ENCODE results near the gene VPS37B.

Gene VPS37B

DNA sequence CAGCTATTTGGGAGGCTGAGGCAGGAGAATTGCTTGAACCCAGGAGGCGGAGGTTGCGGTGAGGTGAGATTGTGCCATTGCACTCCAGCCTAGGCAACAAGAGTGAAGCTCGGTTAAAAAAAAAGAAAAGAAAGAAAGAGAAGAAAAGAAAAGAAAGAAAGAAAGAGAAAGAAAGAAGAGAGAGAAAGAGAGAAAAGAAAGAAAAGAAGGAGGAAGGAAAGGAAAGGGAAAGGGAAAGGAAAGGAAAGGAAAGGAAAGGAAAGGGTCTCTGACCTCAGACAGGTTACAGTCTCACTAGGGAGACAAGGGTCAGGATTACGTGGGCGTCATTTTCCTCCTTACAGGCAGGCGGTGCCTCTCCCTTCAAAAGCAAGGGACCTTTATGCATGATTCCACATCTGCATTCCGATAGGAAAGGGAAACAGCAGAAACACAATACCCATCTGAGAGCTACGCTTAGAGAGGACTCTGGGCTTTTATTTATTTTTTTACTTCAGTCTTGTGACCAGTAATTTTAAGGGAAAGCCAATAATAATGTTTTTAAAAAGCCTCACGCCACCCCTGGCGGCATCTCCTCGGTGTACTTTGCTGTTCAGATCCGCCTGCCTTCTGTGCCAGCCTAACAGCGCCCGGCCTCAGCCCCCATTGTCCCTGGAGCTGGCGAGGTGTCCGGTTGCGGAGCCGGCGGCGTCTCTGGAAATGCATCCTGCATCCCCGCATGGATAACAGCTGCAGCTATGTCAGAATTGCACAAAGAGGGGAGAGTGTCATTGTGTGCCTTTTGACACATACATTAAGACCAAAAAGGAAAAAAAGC is 61.6 kb downstream of the VPS37B start:
- DNase-seq (ENCODE audit: low read depth): no peak
- H3K4me3 ChIP-seq (ENCODE audit: low read depth, low read length): peak overlapping the region; percentile 67
- TF ChIP-seq CTCF (IDR thresholded peaks at IDR 0.05; ENCODE audit: control insufficient read depth, extremely low read depth, insufficient read depth): no peak

DNA sequence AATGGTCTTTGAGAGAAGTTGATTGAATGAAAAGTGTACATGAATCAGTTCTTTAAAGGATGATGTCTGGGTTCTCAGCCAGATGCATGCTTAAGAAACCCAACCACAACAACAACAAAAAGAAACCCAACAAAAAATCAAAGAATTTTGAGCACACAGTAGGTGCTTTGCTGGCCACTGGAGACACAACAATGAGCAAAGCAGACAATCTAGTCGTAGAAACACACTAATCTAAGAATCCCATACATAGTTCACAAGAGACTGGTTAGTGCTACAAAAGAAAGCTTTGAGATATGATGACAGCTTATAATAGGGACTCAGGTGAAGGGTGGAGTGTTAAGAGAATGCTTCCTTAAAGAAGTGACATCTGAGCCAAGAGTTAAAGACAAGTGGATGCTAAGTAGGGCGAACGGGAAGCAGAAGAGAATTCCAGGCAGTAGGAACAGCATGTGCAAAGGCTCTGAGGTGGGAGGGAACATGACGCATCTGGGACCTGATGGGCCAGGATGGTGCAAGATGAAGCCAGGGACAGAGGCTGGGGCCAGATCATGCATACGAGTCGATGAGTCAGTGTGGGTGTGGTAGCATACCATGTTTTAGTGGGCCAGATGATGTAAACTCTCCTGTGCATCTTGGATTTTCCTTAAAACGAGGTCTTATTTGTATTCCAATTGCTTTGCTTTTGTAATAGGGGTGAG is 65.3 kb downstream of the VPS37B start:
- no peak for DNase-seq (ENCODE audit: low read depth)
- H3K4me3 ChIP-seq (ENCODE audit: low read depth, low read length): no peak overlapping the region
- TF ChIP-seq CTCF (IDR thresholded peaks at IDR 0.05; ENCODE audit: control insufficient read depth, extremely low read depth, insufficient read depth): no peak

DNA sequence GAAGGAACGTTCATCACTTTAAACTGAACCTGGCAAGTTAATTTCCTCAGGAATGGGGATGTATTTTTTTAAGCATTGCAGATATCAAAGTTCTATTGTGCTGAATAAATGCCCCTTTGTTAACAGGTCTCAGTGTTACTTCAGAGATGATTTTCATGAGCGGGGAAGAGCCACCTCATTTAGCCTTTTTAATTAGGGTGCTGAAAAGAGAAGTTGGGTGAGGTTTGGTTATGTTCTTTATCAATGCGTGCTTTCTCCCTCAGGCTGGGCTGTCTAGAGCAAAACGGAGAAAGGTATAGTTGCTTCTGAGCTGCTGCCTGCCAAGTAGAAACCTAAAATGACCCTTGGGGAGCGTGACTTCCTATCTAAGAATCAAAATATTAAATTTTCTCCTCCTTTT is 68.7 kb downstream of the VPS37B start:
- no peak overlapping the region for H3K4me3 ChIP-seq (ENCODE audit: low read depth, low read length)
- DNase-seq (ENCODE audit: low read depth): no peak
- no peak for TF ChIP-seq CTCF (IDR thresholded peaks at IDR 0.05; ENCODE audit: control insufficient read depth, extremely low read depth, insufficient read depth)

DNA sequence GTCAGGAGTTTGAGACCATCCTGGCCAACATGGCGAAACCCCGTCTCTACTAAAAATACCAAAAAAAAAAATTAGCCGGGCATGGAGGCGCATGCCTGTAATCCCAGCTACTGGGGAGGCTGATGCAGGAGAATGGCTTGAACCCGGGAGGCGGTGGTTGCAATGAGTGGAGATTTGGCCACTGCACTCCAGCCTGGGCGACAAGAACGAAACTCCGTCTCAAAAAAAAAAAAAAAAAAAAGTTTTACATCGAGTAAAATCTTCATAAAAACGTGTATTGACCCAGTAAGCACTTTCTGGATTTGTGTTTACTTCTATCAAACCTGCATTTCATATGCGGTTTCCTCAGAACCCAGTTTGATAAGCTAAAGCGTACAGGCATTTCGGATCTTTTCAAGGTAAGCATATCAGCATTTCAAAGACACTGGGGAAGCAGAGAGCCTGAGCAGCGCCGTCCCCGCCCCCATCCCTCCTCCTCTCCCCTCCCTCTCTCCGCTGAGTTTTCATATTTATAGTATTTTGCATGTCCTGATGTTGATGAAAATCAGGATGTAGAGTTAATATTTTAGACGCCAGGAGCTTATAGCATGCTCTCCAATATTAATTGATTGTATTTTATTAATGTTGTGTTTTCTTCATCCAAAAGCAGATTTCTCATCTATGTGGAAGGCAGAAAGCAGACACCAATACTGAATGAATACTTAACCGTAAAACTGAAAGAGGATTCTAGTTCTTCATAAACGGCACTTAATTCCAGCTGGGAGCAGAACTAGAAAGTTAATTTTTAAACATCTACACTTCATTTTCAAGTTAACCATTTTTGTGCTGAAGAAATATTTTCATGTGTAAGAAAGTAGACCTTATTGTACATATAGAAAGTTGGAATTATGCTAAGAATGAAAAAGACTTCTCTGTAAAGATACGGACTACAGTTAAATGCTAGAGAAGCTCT is 69.9 kb downstream of the VPS37B start:
- TF ChIP-seq CTCF (IDR thresholded peaks at IDR 0.05; ENCODE audit: control insufficient read depth, extremely low read depth, insufficient read depth): no peak
- H3K4me3 ChIP-seq (ENCODE audit: low read depth, low read length): peak overlapping the region; percentile 42
- no peak for DNase-seq (ENCODE audit: low read depth)

GRCh38 chr12:122823429-122823828 is 72.5 kb downstream of the VPS37B start:
- no peak for TF ChIP-seq CTCF (IDR thresholded peaks at IDR 0.05; ENCODE audit: control insufficient read depth, extremely low read depth, insufficient read depth)
- DNase-seq (ENCODE audit: low read depth): no peak
- H3K4me3 ChIP-seq (ENCODE audit: low read depth, low read length): no peak overlapping the region

DNA sequence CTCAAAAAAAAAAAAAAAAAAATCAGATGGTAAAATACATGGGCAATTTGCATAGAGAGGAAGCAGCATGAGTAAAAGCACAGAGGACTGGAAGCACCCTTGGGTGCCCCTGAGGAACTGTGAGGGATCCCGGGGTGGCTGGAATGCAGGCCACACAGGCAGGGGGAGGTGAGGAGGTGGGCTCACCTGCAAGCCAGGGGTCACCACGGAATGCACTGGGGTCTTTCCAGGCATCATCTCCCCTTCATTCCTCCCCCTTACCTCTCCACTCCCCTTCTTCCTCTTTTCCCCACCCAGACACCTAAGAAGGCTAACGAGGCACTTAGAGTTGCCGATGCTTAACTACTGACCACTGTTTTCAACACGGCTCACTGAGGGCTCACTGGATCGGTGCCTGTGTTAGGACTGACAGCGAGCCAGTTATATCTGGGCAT is 75.1 kb downstream of the VPS37B start:
- DNase-seq (ENCODE audit: low read depth): no peak
- TF ChIP-seq CTCF (IDR thresholded peaks at IDR 0.05; ENCODE audit: control insufficient read depth, extremely low read depth, insufficient read depth): no peak
- H3K4me3 ChIP-seq (ENCODE audit: low read depth, low read length): no peak overlapping the region

All from LNCaP clone FGC (cell line).